ENCODE results near the gene WFDC8.

WFDC8 gene

DNA sequence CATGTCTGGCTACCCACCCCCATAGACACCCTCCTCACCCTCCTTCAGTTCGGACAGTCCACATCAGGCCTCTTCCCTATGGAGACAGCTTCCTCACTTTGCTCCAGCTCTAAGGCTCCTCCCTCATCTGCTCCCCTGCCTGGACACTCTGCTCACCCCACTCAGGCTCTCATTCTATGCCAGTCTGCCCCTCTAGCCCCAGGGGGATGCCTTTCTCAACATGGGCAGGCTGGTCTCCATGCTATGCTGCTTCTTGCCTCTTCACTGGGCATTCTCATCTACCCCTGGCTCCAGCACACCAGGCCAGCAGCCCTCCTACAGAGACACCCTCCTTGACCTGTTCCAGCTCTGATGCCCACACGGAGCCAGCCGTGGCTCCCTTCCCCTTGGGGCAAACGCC lies at the start of gene WFDC8:
Gene WFDC8, minus strand, starts transcription at position 101 of the 400 bp plus-strand sequence. Its CDS starts 37 bp downstream, at position 64.
- TF ChIP-seq, protein P1, sequence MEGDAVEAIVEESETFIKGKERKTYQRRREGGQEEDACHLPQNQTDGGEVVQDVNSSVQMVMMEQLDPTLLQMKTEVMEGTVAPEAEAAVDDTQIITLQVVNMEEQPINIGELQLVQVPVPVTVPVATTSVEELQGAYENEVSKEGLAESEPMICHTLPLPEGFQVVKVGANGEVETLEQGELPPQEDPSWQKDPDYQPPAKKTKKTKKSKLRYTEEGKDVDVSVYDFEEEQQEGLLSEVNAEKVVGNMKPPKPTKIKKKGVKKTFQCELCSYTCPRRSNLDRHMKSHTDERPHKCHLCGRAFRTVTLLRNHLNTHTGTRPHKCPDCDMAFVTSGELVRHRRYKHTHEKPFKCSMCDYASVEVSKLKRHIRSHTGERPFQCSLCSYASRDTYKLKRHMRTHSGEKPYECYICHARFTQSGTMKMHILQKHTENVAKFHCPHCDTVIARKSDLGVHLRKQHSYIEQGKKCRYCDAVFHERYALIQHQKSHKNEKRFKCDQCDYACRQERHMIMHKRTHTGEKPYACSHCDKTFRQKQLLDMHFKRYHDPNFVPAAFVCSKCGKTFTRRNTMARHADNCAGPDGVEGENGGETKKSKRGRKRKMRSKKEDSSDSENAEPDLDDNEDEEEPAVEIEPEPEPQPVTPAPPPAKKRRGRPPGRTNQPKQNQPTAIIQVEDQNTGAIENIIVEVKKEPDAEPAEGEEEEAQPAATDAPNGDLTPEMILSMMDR (IDR thresholded peaks at IDR 0.05; ENCODE audit: poor library complexity, severe bottlenecking), result no peak

DNA sequence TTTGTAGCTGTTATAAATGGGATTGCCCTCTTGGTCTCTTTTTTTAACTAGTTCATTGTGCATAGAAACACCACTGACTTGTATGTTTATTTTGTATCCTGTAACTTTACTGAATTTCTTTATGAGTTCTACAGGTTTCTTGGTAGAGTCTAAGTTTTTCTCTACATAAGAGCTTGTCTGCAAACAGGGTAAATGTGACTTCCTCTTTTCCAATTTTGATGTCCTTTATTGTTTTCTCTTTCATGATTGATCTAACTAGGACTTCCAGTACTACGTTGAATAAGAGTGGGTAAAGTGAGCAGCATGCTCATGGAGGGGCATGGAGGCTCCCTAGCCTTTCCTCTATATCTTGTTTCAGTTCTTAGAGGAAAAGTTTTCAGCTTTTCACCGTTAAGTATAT lies 47.5 kb upstream of the WFDC8 start:
- TF ChIP-seq, protein P1 (IDR thresholded peaks at IDR 0.05; ENCODE audit: poor library complexity, severe bottlenecking), result no peak
- Histone ChIP-seq H3K27me3 (ENCODE audit: insufficient read depth, poor library complexity, severe bottlenecking) (peaks cover 3% of the 10 kb centered on the region), H3K9me3 (ENCODE audit: severe bottlenecking) (no peaks in the 10 kb centered on the region), H3K36me3 (ENCODE audit: low read depth) (no peaks in the 10 kb centered on the region), H3K4me1 (ENCODE audit: insufficient read depth, poor library complexity, severe bottlenecking) (no peaks in the 10 kb centered on the region), H3K27ac (ENCODE audit: poor library complexity, severe bottlenecking) (no peak overlapping the region), H3K4me3 (ENCODE audit: severe bottlenecking) (no peak overlapping the region)
- no peak for DNase-seq (ENCODE audit: low spot score)
- ATAC-seq (ENCODE audit: low read depth), result no peak

More for the DNA sequence above, at the start of gene WFDC8:
- DNase-seq (ENCODE audit: low spot score) (no peak), ATAC-seq (ENCODE audit: low read depth) (peak; percentile 41; the same call in 2 of the 3 replicates)
- no peaks in the 10 kb centered on the region for H3K4me1 ChIP-seq (ENCODE audit: insufficient read depth, poor library complexity, severe bottlenecking)
- peaks cover 41% of the 10 kb centered on the region for H3K27me3 ChIP-seq (ENCODE audit: insufficient read depth, poor library complexity, severe bottlenecking)
- no peaks in the 10 kb centered on the region for H3K9me3 ChIP-seq (ENCODE audit: severe bottlenecking)
- no peaks in the 10 kb centered on the region for H3K36me3 ChIP-seq (ENCODE audit: low read depth)
- no peak within 1 kb of the TSS for H3K27ac ChIP-seq (ENCODE audit: poor library complexity, severe bottlenecking)
- H3K4me3 ChIP-seq (ENCODE audit: severe bottlenecking), result no peak within 1 kb of the TSS

DNA sequence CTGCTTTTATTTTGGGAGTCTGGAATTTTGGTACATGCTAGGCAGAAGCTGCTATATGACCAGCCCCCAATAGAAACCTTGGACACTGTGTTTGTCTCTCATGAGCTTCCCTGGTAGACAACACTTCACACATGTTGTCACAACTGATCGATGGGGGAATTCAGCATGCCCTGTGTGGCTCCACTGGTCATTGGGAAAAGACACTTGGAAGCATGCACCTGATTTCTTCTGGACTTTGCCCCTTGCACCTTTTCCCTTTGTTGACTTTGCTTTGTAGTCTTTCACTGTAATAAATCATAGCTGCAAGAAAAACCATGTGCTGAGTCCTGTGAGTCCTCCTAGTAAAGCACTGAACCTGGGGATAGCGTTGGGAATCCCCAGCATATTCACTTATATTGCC lies 42.5 kb upstream of the WFDC8 start:
- no peaks in the 10 kb centered on the region for H3K27me3 ChIP-seq (ENCODE audit: insufficient read depth, poor library complexity, severe bottlenecking)
- no peak overlapping the region for H3K4me3 ChIP-seq (ENCODE audit: severe bottlenecking)
- H3K36me3 ChIP-seq (ENCODE audit: low read depth), result no peaks in the 10 kb centered on the region
- no peaks in the 10 kb centered on the region for H3K4me1 ChIP-seq (ENCODE audit: insufficient read depth, poor library complexity, severe bottlenecking)
- H3K9me3 ChIP-seq (ENCODE audit: severe bottlenecking), result no peaks in the 10 kb centered on the region
- TF ChIP-seq, protein P1 (IDR thresholded peaks at IDR 0.05; ENCODE audit: poor library complexity, severe bottlenecking), result no peak
- no peak overlapping the region for H3K27ac ChIP-seq (ENCODE audit: poor library complexity, severe bottlenecking)
- no peak for ATAC-seq (ENCODE audit: low read depth)
- DNase-seq (ENCODE audit: low spot score), result no peak

DNA sequence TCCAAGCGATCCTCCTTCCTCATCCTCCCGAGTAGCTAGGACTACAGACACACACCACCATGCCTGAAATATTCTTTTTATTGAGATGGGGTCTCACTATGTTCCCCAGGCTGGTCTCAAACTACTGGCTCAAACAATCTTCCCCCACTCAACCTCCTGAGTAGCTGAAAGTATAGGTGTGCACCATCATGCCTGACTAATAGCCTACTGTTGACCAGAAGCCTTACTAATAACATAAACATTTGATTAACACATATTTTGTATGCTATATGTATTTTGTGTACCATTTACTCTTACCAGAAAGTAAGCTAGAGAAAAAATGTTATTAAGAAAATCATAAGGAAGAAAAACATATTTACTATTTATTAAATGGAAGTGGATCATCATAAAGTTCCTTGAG lies 38.5 kb upstream of the WFDC8 start:
- Histone ChIP-seq H3K27ac (ENCODE audit: poor library complexity, severe bottlenecking) (no peak overlapping the region), H3K4me3 (ENCODE audit: severe bottlenecking) (no peak overlapping the region), H3K9me3 (ENCODE audit: severe bottlenecking) (no peaks in the 10 kb centered on the region), H3K36me3 (ENCODE audit: low read depth) (no peaks in the 10 kb centered on the region), H3K27me3 (ENCODE audit: insufficient read depth, poor library complexity, severe bottlenecking) (no peaks in the 10 kb centered on the region), H3K4me1 (ENCODE audit: insufficient read depth, poor library complexity, severe bottlenecking) (no peaks in the 10 kb centered on the region)
- TF ChIP-seq, protein P1 (IDR thresholded peaks at IDR 0.05; ENCODE audit: poor library complexity, severe bottlenecking), result no peak
- DNase-seq (ENCODE audit: low spot score) (no peak), ATAC-seq (ENCODE audit: low read depth) (peak; percentile 67)

DNA sequence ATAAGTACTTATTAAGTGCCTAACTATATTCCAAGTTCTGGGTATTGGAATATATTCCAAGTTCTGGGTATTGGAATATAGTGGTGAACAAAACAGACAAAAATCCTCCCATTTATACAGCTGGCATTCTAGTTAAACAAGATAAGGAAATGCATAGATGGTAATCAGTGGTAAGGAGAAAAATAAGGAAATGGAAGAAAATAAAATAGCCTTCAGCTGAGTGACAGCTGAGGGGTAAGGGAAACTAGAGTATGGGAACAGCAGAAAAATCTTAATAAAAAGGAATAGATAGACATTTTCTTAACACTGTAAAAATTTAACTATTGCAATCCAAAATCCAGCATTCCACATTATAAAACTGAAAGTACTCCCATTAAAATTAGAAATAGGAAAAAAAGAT lies 33.2 kb upstream of the WFDC8 start:
- no peaks in the 10 kb centered on the region for H3K27me3 ChIP-seq (ENCODE audit: insufficient read depth, poor library complexity, severe bottlenecking)

More for the DNA sequence above, 33.2 kb upstream of the WFDC8 start:
- Histone ChIP-seq H3K36me3 (ENCODE audit: low read depth) (no peaks in the 10 kb centered on the region), H3K9me3 (ENCODE audit: severe bottlenecking) (peaks cover 2% of the 10 kb centered on the region), H3K4me1 (ENCODE audit: insufficient read depth, poor library complexity, severe bottlenecking) (peaks cover 18% of the 10 kb centered on the region), H3K4me3 (ENCODE audit: severe bottlenecking) (no peak overlapping the region), H3K27ac (ENCODE audit: poor library complexity, severe bottlenecking) (peak overlapping the region; percentile 72)
- no peak for ATAC-seq (ENCODE audit: low read depth)
- no peak for DNase-seq (ENCODE audit: low spot score)
- TF ChIP-seq, protein P1 (IDR thresholded peaks at IDR 0.05; ENCODE audit: poor library complexity, severe bottlenecking), result no peak
